UCSD-AML1 (cell line): Measurements from ENCODE around the gene CHST10.
"Not testable (repeated sequence)": the region's sequence is repeated elsewhere in the genome, so short reads cannot be mapped to it uniquely, and the experiment has no call there.

ENCODE experiments used
- DNase-seq: peaks from one replicate; lab custom pipeline; 2025; ENCODE audit not compliant: unreplicated experiment; lab: John Stamatoyannopoulos, UW

Gene CHST10

GRCh38 chr2:100416935-100417710 lies at the start of gene CHST10:
Gene CHST10 (minus strand): TSS chr2:100417668. CDS start chr2:100406675, 10,993 bp downstream.
- DNase-seq: peak; percentile 55

DNA sequence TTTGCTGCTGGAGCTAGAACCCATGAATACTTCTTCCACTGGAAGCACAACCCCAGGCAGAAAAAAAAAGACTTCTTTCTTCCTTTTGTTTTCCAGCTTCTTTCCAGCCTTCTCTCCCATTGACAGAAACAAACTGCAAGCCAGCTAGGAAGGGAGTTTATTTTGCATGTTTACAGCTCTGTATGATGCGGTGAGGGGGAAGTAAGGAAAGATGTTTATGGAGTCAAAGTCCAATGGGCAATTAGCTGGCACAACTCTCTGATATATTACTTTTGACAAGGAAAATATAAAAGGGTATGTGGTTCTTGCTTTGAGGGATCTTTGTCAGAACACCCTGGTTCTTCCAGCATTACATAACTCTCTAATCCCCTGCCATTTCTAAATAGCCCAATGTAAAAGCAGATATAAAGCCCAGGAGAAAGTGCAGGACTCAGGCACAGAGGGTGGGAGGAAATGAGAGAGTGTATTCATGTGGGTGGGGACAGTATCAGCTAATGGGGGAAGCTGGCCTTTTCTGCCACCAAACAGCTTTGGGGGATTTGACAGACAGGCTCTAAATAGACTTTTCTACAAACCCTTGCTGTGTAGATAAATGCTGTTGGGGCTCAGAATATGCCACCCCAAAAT lies 43.5 kb upstream of the CHST10 start:
- DNase-seq: no peak

GRCh38 chr2:100456357-100456756 lies 38.9 kb upstream of the CHST10 start:
- DNase-seq: not testable (repeated sequence)

DNA sequence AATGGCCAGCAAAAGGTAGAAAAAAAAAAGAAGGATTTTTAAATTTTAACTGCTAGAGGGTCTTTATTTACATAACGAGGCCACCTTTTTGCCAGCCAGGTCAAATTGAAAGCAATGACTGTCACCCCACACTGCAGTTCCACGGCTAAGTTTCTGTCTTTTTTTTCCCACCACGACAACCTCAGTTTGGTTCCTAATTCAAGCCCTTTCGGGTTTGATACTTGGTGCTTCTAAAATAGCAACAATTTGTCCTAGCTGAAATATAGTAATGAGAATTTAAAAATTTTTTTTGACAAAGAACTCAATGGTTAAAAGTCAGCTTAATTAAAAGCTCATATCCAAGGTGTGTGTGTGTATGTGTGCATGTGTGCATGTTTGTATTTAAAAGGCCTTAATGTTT lies 36.4 kb upstream of the CHST10 start:
- no peak for DNase-seq

GRCh38 chr2:100451734-100452133 lies 34.3 kb upstream of the CHST10 start:
- no peak for DNase-seq

GRCh38 chr2:100451092-100451491 lies 33.6 kb upstream of the CHST10 start:
- DNase-seq: no peak

GRCh38 chr2:100446696-100447095 lies 29.2 kb upstream of the CHST10 start:
- no peak for DNase-seq

DNA sequence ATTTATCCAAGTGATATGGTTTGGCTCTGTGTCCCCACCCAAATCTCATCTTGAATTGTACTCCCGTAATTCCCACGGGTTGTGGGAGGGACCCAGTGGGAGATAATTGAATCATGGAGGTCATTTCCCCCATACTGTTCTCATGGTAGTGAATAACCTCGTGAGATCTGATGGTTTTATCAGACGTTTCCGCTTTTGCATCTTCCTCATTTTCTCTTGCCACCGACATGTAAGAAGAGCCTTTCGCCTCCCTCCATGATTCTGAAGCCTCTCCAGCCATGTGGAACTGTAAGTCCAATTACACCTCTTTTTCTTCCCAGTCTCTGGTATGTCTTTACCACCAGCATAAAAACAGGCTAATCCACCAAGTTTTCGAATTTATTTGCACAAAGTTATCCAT lies 20.3 kb upstream of the CHST10 start:
- no peak for DNase-seq

- DNase-seq: no peak
These were observed 12.3 kb upstream of the CHST10 start for GRCh38 chr2:100429726-100430125.

DNA sequence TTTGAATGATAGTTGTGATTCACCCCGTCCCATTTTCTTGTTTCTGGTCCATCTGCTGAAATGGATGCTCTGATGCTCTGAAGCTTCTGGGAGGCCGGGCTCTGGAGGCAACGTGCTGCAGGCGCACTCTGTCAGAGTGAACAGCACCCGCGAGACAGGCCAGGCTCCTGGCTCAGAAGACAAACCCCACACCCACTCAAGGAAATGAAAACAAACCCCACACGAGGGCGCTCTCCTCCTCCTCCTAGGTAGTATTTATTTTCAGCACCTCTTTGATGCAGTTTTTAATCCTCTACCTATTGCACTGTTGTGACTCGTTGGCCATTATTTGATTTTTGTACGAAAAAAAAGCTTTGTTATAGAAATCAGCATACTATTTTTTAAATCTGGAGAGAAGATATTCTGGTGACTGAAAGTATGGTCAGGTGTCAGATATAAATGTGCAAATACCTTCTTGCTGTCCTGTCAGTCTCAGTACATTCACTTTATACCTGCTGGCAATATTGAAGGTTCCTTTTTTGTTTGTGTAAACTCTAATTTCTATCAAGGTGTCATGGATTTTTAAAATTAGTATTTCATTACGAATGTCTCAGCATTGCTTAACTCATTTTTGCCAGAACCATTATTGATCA lies 10.3 kb upstream of the CHST10 start:
- DNase-seq: peak; percentile 60

GRCh38 chr2:100427111-100427510 lies 9.6 kb upstream of the CHST10 start:
- DNase-seq: no peak

GRCh38 chr2:100426384-100426720 lies 8.9 kb upstream of the CHST10 start:
- DNase-seq: no peak

DNA sequence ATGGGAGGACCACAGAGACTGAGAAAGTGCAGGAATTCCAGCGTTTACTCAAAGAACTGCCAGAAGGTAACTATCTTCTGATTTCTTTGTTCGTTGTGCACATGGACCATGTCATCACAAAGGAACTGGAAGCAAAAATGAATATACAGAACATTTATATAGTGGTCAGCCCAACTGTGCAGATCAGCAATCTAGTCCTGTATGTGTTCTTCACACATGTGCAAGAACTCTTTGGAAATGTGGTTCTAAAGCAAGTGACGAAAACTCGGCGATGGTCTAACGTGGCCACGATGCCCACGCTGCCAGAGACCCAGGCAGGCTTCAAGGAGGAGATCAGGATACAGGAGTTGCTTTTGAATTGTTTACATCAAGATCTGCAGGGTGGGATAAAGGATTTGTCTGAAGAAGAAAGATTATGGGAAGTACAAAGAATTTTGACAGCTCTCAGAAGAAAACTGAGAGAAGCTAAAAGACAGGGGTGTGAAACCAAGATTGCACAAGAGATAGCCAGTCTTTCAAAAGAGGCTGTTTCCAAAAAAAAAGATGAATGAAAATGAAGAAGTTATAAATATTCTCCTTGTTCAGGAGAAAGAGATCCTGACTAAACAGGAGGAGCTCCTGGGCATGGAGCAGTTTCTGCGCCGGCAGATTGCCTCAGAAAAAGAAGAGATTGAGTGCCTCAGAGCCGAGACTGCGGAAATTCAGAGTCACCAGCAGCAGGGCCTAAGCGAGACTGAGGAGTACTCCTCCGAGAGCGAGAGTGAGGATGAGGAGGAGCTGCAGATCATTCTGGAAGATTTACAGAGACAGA lies 8.3 kb upstream of the CHST10 start:
- no peak for DNase-seq

- DNase-seq: no peak
These were observed 7.6 kb upstream of the CHST10 start for GRCh38 chr2:100425107-100425506.

- no peak for DNase-seq
These were observed 6.9 kb upstream of the CHST10 start for GRCh38 chr2:100424277-100424875.

DNA sequence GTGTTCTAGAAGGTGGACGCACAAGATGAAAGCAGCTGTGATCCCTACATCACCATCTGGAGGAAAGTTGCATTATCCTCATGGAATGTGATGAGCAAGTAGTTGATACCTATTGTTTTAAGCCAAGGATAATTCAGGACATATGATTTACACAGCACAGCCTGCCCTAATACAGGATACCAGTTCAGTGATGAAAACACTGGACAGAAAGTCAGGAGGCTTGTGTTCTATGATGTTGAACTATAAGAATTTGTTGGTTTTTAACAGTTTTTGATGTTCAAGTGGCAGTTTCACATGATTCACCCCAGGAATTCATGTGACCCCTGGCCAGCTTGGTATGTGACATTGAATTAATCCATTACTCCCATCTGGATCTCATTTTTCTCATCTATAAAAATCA lies 6.2 kb upstream of the CHST10 start:
- no peak for DNase-seq

DNA sequence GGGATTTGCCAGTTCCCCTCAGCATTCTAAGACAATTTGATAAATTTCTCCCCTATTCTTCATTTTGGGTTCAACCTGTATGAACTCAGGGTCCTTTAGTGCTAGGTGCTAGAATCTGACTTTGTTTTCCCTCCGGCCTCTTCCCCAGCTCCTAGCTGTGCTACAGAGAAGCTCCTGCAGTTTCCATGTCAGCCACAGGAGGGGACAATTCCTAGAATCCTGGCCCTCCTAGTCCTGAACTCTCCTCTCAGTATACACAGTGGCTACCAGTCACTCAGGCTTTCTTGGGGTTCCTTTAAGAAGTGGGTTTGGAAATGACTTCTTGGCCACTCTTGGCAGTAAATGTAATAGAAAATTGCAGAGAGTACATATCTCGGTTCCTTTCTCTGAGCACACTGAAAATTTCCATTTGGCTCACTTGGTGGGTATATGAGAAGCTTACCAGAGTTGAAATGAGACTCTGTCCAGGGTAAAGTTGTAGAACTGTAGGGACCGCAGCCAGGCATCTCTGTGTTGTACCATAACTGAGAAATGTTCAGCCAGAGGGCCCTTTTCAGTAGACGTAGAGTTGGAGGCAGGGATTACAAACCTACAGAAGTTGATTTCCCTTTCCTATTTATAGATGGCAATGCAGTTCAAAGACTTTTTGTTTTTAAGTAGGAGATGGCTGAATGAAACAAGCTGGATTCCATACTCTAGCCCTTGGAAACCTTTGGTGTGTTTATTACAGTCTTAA lies 5.0 kb upstream of the CHST10 start:
- no peak for DNase-seq

- DNase-seq: no peak
These were observed 2.4 kb upstream of the CHST10 start for GRCh38 chr2:100419915-100420314.

GRCh38 chr2:100418406-100418962 lies 1.0 kb upstream of the CHST10 start:
- DNase-seq: no peak

DNA sequence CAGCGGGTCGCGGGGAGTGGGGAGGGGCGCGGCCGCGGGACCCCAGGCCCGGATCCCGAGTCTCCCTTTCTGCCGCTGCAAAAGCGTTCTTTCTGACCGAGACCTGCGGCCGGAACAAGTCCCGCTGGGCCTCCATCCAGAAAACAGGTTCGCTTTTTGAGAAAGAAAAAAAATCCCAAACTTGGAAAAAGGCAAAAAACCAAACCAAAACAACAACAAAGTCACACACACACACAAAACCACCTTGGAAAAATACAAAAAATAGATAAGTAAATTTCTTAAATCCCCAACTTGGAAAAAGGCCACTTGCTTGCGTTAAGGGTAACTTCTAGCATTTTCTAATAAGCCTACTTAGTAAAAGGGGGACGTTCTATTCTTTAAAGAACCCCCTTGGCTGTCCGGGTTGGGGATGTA lies 250 bp upstream of the CHST10 start:
- DNase-seq: no peak
